Measurements from ENCODE around the gene WWTR1.

The WWTR1 gene

GRCh38 chr3:149653564-149653963, 4.3 kb downstream of the WWTR1 start:
- Histone ChIP-seq H3K9me3 (no peaks in the 10 kb centered on the region), H3K27me3 (peaks cover 88% of the 10 kb centered on the region), H3K36me3 (no peaks in the 10 kb centered on the region), H3K4me1 (ENCODE audit: control insufficient read depth in 1 of 2, insufficient read depth in 1 of 2, low read depth in 1 of 2, low read length in 1 of 2) (peaks cover 7 to 14% of the 10 kb centered on the region in 2 experiments), H3K4me3 (ENCODE audit: low read depth in 1 of 2, low read length in 1 of 2) (no peak overlapping the region), H3K27ac (no peak overlapping the region)
- no peak for TF ChIP-seq CTCF (IDR thresholded peaks at IDR 0.05)

GRCh38 chr3:149653136-149653535, 4.7 kb downstream of the WWTR1 start:
- no peak overlapping the region for H3K27ac ChIP-seq
- no peak overlapping the region for H3K4me3 ChIP-seq (ENCODE audit: low read depth in 1 of 2, low read length in 1 of 2)
- H3K27me3 ChIP-seq, result peaks cover 88% of the 10 kb centered on the region
- TF ChIP-seq CTCF (IDR thresholded peaks at IDR 0.05), result no peak
- H3K9me3 ChIP-seq, result no peaks in the 10 kb centered on the region
- peaks cover 7 to 10% of the 10 kb centered on the region in 2 experiments for H3K4me1 ChIP-seq (ENCODE audit: control insufficient read depth in 1 of 2, insufficient read depth in 1 of 2, low read depth in 1 of 2, low read length in 1 of 2)
- H3K36me3 ChIP-seq, result no peaks in the 10 kb centered on the region

- no peaks in the 10 kb centered on the region for H3K4me1 ChIP-seq (ENCODE audit: control insufficient read depth in 1 of 2, insufficient read depth in 1 of 2, low read depth in 1 of 2, low read length in 1 of 2)
- H3K27ac ChIP-seq, result no peak overlapping the region
- no peak for TF ChIP-seq CTCF (IDR thresholded peaks at IDR 0.05)
- no peaks in the 10 kb centered on the region for H3K36me3 ChIP-seq
- no peaks in the 10 kb centered on the region for H3K9me3 ChIP-seq
- peaks cover 88% of the 10 kb centered on the region for H3K27me3 ChIP-seq
- H3K4me3 ChIP-seq (ENCODE audit: low read depth in 1 of 2, low read length in 1 of 2), result no peak overlapping the region
Measured at GRCh38 chr3:149650828-149651227, 7.0 kb downstream of the WWTR1 start.

GRCh38 chr3:149648525-149648924, 9.3 kb downstream of the WWTR1 start:
- H3K9me3 ChIP-seq, result no peaks in the 10 kb centered on the region
- H3K27me3 ChIP-seq, result peaks cover 84% of the 10 kb centered on the region
- H3K27ac ChIP-seq, result no peak overlapping the region
- TF ChIP-seq CTCF (IDR thresholded peaks at IDR 0.05), result no peak
- H3K36me3 ChIP-seq, result no peaks in the 10 kb centered on the region
- H3K4me1 ChIP-seq (ENCODE audit: control insufficient read depth in 1 of 2, insufficient read depth in 1 of 2, low read depth in 1 of 2, low read length in 1 of 2), result no peaks in the 10 kb centered on the region
- no peak overlapping the region for H3K4me3 ChIP-seq (ENCODE audit: low read depth in 1 of 2, low read length in 1 of 2)

- TF ChIP-seq CTCF (IDR thresholded peaks at IDR 0.05), result no peak
- Histone ChIP-seq H3K4me3 (ENCODE audit: low read depth in 1 of 2, low read length in 1 of 2) (no peak overlapping the region), H3K27ac (no peak overlapping the region), H3K27me3 (peaks cover 84% of the 10 kb centered on the region), H3K9me3 (no peaks in the 10 kb centered on the region), H3K36me3 (no peaks in the 10 kb centered on the region), H3K4me1 (ENCODE audit: control insufficient read depth in 1 of 2, insufficient read depth in 1 of 2, low read depth in 1 of 2, low read length in 1 of 2) (no peaks in the 10 kb centered on the region)
Measured at GRCh38 chr3:149647812-149648211, 10.0 kb downstream of the WWTR1 start.

- H3K27me3 ChIP-seq, result peaks cover 86% of the 10 kb centered on the region
- H3K4me3 ChIP-seq (ENCODE audit: low read depth in 1 of 2, low read length in 1 of 2), result no peak overlapping the region
- H3K36me3 ChIP-seq, result no peaks in the 10 kb centered on the region
- no peaks in the 10 kb centered on the region for H3K9me3 ChIP-seq
- TF ChIP-seq CTCF (IDR thresholded peaks at IDR 0.05), result no peak
- no peaks in the 10 kb centered on the region for H3K4me1 ChIP-seq (ENCODE audit: control insufficient read depth in 1 of 2, insufficient read depth in 1 of 2, low read depth in 1 of 2, low read length in 1 of 2)
- H3K27ac ChIP-seq, result no peak overlapping the region
Measured at GRCh38 chr3:149647285-149647684, 10.5 kb downstream of the WWTR1 start.
